ENCODE results near the gene CBLL2. TPM values are rescaled to one million over a fixed set of nuclear protein-coding genes. Genes with fewer than 3 reads are reported as not detected.
"Not testable (repeated sequence)": the region's sequence is repeated elsewhere in the genome, so short reads cannot be mapped to it uniquely, and the experiment has no call there.

The CBLL2 gene
- total RNA-seq = not detected
- not detected for polyA plus RNA-seq
- long read RNA-seq, donor 1 = 0 reads
- long read RNA-seq, donor 2 = 0 reads
- long read RNA-seq, donor 3 = 0 reads
- long read RNA-seq, donor 4 = 0 reads

- intact Hi-C loops (cut with DNase I) = no loop called here
- Histone ChIP-seq H3K9me3 (ENCODE audit: control insufficient read depth, low read length) (no peaks in the 10 kb centered on the region), H3K27ac (ENCODE audit: low read length) (no peak within 1 kb of the TSS), H3K4me1 (ENCODE audit: control insufficient read depth, insufficient read depth, low read length) (no peaks in the 10 kb centered on the region), H3K27me3 (ENCODE audit: control insufficient read depth, insufficient read depth) (no peaks in the 10 kb centered on the region), H3K4me3 (ENCODE audit: low read length) (no peak within 1 kb of the TSS)
- ATAC-seq (no peak), DNase-seq (no peak)
- WGBS = 87% methylated on average over 13 of the region's 13 CpGs
Observed at GRCh38 chrX:22272613-22273012, at the start of gene CBLL2. Gene CBLL2, plus strand, starts transcription at chrX:22272913. Its CDS starts 79 bp downstream, at chrX:22272992.

DNA sequence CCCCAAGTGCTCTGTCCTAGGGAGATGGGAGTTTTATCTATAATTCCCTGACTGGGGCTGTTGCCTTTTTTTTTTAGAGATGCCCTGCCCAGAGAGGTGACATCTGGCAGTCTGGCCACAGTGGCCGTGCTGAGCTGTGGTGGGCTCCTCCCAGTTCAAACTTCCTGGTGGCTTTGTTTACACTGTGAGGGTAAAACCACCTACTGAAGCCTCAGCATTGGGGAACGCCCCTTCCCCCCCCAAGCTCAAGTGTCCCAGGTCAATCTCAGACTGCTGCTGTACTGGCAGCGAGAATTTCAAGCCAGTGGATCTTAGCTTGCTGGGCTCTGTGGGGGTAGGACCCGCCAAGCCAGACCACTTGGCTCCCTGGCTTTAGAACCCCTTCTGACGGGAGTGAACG, 38.3 kb upstream of the CBLL2 start:
- Histone ChIP-seq H3K4me1 (ENCODE audit: control insufficient read depth, insufficient read depth, low read length) (no peaks in the 10 kb centered on the region), H3K4me3 (ENCODE audit: low read length) (no peak overlapping the region), H3K27me3 (ENCODE audit: control insufficient read depth, insufficient read depth) (no peaks in the 10 kb centered on the region), H3K9me3 (ENCODE audit: control insufficient read depth, low read length) (no peaks in the 10 kb centered on the region), H3K27ac (ENCODE audit: low read length) (no peak overlapping the region)
- 80% methylated on average over 6 of the region's 6 CpGs for WGBS
- intact Hi-C loops (cut with DNase I) = no loop called here
- ATAC-seq = no peak
- DNase-seq = no peak

DNA sequence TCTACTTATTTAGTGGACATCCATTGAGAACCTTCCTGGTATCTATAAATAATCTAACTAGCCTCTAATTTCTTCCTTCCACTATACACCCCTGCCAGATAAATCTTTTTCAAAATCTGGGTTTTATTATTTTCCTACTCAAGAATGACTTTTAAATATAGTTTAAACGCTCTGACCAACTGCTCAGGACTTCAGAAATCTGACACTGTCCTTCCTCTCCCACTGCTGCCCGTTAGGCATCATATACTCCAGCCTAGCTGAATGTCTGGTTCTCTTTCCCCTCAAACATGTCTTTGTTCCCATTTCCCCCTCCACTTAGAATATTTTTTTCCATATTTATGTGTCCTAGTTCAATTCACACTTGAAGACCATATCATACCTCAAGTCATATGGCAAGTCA, 35.2 kb upstream of the CBLL2 start:
- Histone ChIP-seq H3K4me1 (ENCODE audit: control insufficient read depth, insufficient read depth, low read length) (no peaks in the 10 kb centered on the region), H3K9me3 (ENCODE audit: control insufficient read depth, low read length) (no peaks in the 10 kb centered on the region), H3K27me3 (ENCODE audit: control insufficient read depth, insufficient read depth) (no peaks in the 10 kb centered on the region), H3K27ac (ENCODE audit: low read length) (no peak overlapping the region), H3K4me3 (ENCODE audit: low read length) (no peak overlapping the region)
- WGBS = 64% methylated on average over 2 of the region's 2 CpGs
- DNase-seq (no peak), ATAC-seq (no peak)
- intact Hi-C loops (cut with DNase I) = no loop called here

- H3K9me3 ChIP-seq (ENCODE audit: control insufficient read depth, low read length) = no peaks in the 10 kb centered on the region
- H3K4me1 ChIP-seq (ENCODE audit: control insufficient read depth, insufficient read depth, low read length) = no peaks in the 10 kb centered on the region
- ATAC-seq (no peak), DNase-seq (no peak)
- H3K4me3 ChIP-seq (ENCODE audit: low read length) = no peak overlapping the region
- H3K27ac ChIP-seq (ENCODE audit: low read length) = no peak overlapping the region
- intact Hi-C loops (cut with DNase I) = no loop called here
- no peaks in the 10 kb centered on the region for H3K27me3 ChIP-seq (ENCODE audit: control insufficient read depth, insufficient read depth)
- 64% methylated on average over 2 of the region's 2 CpGs for WGBS
Observed at GRCh38 chrX:22246620-22247019, 26.1 kb upstream of the CBLL2 start.

GRCh38 chrX:22247169-22247568, 25.5 kb upstream of the CBLL2 start:
- Histone ChIP-seq H3K9me3 (ENCODE audit: control insufficient read depth, low read length) (no peaks in the 10 kb centered on the region), H3K27me3 (ENCODE audit: control insufficient read depth, insufficient read depth) (no peaks in the 10 kb centered on the region), H3K4me1 (ENCODE audit: control insufficient read depth, insufficient read depth, low read length) (no peaks in the 10 kb centered on the region), H3K27ac (ENCODE audit: low read length) (no peak overlapping the region), H3K4me3 (ENCODE audit: low read length) (no peak overlapping the region)
- ATAC-seq (no peak), DNase-seq (no peak)
- 40% methylated on average over 1 of the region's 1 CpG for WGBS
- intact Hi-C loops (cut with DNase I) = no loop called here

GRCh38 chrX:22248401-22248800, 24.3 kb upstream of the CBLL2 start:
- intact Hi-C loops (cut with DNase I) = no loop called here
- H3K4me1 ChIP-seq (ENCODE audit: control insufficient read depth, insufficient read depth, low read length) = no peaks in the 10 kb centered on the region
- no peak for ATAC-seq
- no peak for DNase-seq
- H3K27ac ChIP-seq (ENCODE audit: low read length) = no peak overlapping the region
- H3K9me3 ChIP-seq (ENCODE audit: control insufficient read depth, low read length) = no peaks in the 10 kb centered on the region
- H3K27me3 ChIP-seq (ENCODE audit: control insufficient read depth, insufficient read depth) = no peaks in the 10 kb centered on the region
- no peak overlapping the region for H3K4me3 ChIP-seq (ENCODE audit: low read length)
- 82% methylated on average over 3 of the region's 3 CpGs for WGBS

DNA sequence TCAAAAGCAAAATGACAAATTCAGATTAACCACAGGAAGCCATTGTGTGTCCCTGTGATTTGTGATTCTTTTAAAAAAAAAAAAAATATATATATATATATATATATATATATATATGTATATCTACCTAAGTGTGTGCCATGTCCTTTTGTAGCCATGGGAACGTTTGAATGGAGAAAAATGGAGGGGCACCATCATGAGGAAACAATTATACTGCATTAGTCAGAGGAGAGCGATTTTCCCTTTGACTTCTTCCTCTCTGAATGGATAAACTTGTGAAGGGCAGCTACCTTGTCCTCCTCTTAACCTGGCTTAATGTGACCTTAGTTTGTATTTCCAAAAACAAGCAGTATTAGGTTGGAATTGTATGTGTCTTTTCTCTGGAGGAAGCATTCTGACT, 23.3 kb upstream of the CBLL2 start:
- Histone ChIP-seq H3K27me3 (ENCODE audit: control insufficient read depth, insufficient read depth) (no peaks in the 10 kb centered on the region), H3K4me3 (ENCODE audit: low read length) (no peak overlapping the region), H3K27ac (ENCODE audit: low read length) (no peak overlapping the region), H3K9me3 (ENCODE audit: control insufficient read depth, low read length) (no peaks in the 10 kb centered on the region), H3K4me1 (ENCODE audit: control insufficient read depth, insufficient read depth, low read length) (no peaks in the 10 kb centered on the region)
- intact Hi-C loops (cut with DNase I) = no loop called here
- ATAC-seq (no peak), DNase-seq (no peak)
- 71% methylated on average over 2 of the region's 2 CpGs for WGBS

DNA sequence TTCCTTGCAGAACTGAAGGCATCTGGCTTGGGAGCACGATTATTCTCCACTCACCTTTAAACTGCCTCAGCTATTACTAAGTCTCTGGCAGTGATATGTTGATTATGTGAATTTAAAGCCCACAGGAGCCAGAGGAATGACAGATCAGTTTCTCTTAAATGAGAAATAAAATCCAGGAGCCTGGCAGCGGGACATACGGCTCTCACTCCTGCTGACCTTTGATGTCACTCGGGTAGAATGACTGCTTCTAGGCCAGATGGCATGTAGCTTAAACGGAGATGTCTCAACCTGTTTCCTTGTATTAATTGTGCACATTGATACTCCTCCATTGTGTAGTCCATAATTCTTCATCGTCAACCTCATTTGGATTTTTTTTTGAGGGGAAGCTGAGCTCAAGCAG, 4.0 kb upstream of the CBLL2 start:
- ATAC-seq = no peak
- no peak for DNase-seq
- Histone ChIP-seq H3K9me3 (ENCODE audit: control insufficient read depth, low read length) (no peaks in the 10 kb centered on the region), H3K27me3 (ENCODE audit: control insufficient read depth, insufficient read depth) (no peaks in the 10 kb centered on the region), H3K4me1 (ENCODE audit: control insufficient read depth, insufficient read depth, low read length) (no peaks in the 10 kb centered on the region), H3K27ac (ENCODE audit: low read length) (no peak overlapping the region), H3K4me3 (ENCODE audit: low read length) (no peak overlapping the region)
- 77% methylated on average over 6 of the region's 6 CpGs for WGBS
- intact Hi-C loops (cut with DNase I) = no loop called here

DNA sequence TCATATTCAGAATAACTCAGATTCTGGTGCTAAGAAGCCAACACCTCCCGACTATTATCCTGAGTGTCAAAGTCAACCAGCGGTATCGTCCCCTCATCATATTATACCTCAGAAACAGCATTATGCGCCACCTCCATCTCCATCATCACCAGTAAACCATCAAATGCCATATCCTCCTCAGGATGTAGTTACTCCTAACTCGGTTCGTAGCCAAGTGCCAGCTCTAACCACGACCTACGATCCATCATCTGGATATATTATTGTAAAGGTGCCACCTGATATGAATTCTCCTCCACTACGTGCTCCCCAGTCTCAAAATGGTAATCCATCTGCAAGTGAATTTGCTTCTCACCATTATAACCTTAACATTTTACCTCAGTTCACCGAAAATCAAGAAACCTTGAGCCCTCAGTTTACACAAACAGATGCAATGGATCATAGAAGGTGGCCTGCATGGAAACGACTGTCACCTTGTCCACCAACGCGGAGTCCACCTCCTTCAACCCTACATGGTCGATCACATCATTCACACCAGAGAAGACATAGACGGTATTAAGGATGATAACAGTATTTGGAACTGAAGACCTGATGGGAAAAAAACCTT, 1.1 kb downstream of the CBLL2 start:
- H3K4me1 ChIP-seq (ENCODE audit: control insufficient read depth, insufficient read depth, low read length) = no peaks in the 10 kb centered on the region
- DNase-seq (no peak), ATAC-seq (no peak)
- H3K4me3 ChIP-seq (ENCODE audit: low read length) = no peak overlapping the region
- intact Hi-C loops (cut with DNase I) = no loop called here
- H3K9me3 ChIP-seq (ENCODE audit: control insufficient read depth, low read length) = no peaks in the 10 kb centered on the region
- WGBS = 92% methylated on average over 15 of the region's 15 CpGs
- no peaks in the 10 kb centered on the region for H3K27me3 ChIP-seq (ENCODE audit: control insufficient read depth, insufficient read depth)
- no peak overlapping the region for H3K27ac ChIP-seq (ENCODE audit: low read length)

- Histone ChIP-seq H3K9me3 (ENCODE audit: control insufficient read depth, low read length) (no peaks in the 10 kb centered on the region), H3K27ac (ENCODE audit: low read length) (no peak overlapping the region), H3K4me1 (ENCODE audit: control insufficient read depth, insufficient read depth, low read length) (no peaks in the 10 kb centered on the region), H3K27me3 (ENCODE audit: control insufficient read depth, insufficient read depth) (no peaks in the 10 kb centered on the region), H3K4me3 (ENCODE audit: low read length) (no peak overlapping the region)
- ATAC-seq (no peak), DNase-seq (no peak)
- WGBS = 93% methylated on average over 6 of the region's 6 CpGs
- intact Hi-C loops (cut with DNase I) = no loop called here
Observed at GRCh38 chrX:22276781-22277180, 4.1 kb downstream of the CBLL2 start.

DNA sequence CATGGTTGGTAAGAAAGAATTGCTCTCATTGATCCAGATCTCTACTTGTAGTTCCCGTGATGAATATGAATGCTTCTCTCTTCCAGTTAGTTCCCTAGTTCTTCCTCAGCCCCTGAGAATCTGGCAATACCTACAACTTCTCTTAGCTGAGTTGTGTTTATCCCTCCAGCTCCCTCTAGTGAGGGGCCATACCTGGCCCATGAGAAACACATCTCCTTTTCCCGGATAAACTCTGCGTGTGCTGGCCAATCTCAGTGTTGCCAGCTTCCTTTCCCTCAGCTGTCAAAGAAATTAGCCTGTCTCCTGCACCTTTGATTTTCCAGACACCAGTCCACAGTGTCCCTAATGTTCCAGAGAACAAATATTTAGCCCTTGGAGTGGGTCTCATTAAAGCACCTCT, 5.7 kb downstream of the CBLL2 start:
- H3K4me3 ChIP-seq (ENCODE audit: low read length) = no peak overlapping the region
- no peaks in the 10 kb centered on the region for H3K4me1 ChIP-seq (ENCODE audit: control insufficient read depth, insufficient read depth, low read length)
- ATAC-seq (no peak), DNase-seq (no peak)
- 49% methylated on average over 3 of the region's 3 CpGs for WGBS
- no peak overlapping the region for H3K27ac ChIP-seq (ENCODE audit: low read length)
- no peaks in the 10 kb centered on the region for H3K9me3 ChIP-seq (ENCODE audit: control insufficient read depth, low read length)
- H3K27me3 ChIP-seq (ENCODE audit: control insufficient read depth, insufficient read depth) = no peaks in the 10 kb centered on the region
- intact Hi-C loops (cut with DNase I) = no loop called here

DNA sequence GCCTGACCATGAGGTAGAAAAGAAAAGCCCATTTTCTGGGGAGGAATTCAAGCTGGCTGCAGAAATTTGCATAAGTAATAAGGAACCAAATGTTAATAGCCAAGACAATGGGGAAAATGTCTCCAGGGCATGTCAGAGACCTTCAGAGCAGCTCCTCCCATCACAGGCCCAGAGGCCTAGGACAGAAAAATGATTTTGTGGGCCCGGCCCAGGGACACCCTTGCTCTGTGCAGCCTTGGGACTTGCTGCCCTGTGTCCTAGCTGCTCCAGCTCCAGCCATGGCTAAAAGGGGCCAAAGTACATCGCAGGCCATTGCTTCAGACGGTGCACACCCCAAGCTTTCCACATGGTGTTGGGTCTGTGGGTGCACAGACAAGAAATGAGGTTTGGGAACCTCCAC, 16.5 kb downstream of the CBLL2 start:
- ATAC-seq; intact Hi-C loops (cut with DNase I): not testable (repeated sequence)
- 96% methylated on average over 3 of the region's 3 CpGs for WGBS

More for the DNA sequence above, 16.5 kb downstream of the CBLL2 start:
- not testable (repeated sequence) for H3K9me3 ChIP-seq (ENCODE audit: control insufficient read depth, low read length); H3K27ac ChIP-seq (ENCODE audit: low read length); H3K4me3 ChIP-seq (ENCODE audit: low read length); DNase-seq; H3K4me1 ChIP-seq (ENCODE audit: control insufficient read depth, insufficient read depth, low read length); H3K27me3 ChIP-seq (ENCODE audit: control insufficient read depth, insufficient read depth)

Measured in right cardiac atrium (tissue), 5 donors.